ENCODE measurements around the gene ZNF236. TPM values are rescaled to one million over a fixed set of nuclear protein-coding genes. Genes with fewer than 3 reads are reported as not detected.

ZNF236 gene
- total RNA-seq, 1 experiment from 2014 or later, result 24.8 TPM

DNA sequence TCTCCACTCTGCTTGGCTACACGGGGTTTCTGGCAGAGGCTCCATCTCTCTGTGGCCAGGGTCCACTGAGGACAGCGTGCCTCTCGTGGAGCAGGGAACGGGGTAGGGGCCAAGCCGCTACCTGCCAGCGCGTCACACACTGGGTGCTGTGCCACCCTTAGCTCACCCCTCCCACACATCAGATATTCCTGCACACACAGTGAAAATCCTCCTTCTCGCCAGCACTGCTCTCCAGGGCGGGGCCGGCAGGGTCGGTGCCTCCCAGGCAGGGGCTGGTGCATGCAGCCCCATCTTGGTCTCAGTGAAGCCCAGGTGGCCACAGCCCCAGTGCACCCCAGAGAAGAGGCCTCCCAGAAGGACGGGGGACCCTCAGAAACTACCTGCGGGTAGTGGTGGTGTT, 185.6 kb downstream of the ZNF236 start:
- Histone ChIP-seq H3K4me1 (ENCODE audit: insufficient read depth, low read length, poor library complexity, severe bottlenecking) (no peaks in the 10 kb centered on the region), H3K27ac (ENCODE audit: low read depth, low read length, poor library complexity, severe bottlenecking) (no peak overlapping the region), H3K4me3 (ENCODE audit: low read depth, low read length, poor library complexity, severe bottlenecking) (no peak overlapping the region), H3K9me3 (ENCODE audit: low read depth, low read length, poor library complexity, severe bottlenecking) (no peaks in the 10 kb centered on the region), H3K36me3 (ENCODE audit: insufficient read depth, low read length, poor library complexity, severe bottlenecking) (no peaks in the 10 kb centered on the region), H3K27me3 (replicated peaks; ENCODE audit: insufficient read depth, low read depth, low read length, poor library complexity) (peaks cover 50% of the 10 kb centered on the region)
- TF ChIP-seq, protein P1, sequence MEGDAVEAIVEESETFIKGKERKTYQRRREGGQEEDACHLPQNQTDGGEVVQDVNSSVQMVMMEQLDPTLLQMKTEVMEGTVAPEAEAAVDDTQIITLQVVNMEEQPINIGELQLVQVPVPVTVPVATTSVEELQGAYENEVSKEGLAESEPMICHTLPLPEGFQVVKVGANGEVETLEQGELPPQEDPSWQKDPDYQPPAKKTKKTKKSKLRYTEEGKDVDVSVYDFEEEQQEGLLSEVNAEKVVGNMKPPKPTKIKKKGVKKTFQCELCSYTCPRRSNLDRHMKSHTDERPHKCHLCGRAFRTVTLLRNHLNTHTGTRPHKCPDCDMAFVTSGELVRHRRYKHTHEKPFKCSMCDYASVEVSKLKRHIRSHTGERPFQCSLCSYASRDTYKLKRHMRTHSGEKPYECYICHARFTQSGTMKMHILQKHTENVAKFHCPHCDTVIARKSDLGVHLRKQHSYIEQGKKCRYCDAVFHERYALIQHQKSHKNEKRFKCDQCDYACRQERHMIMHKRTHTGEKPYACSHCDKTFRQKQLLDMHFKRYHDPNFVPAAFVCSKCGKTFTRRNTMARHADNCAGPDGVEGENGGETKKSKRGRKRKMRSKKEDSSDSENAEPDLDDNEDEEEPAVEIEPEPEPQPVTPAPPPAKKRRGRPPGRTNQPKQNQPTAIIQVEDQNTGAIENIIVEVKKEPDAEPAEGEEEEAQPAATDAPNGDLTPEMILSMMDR (conservative IDR thresholded peaks at IDR 0.05; ENCODE audit: low read depth, low read length), result no peak
- TF ChIP-seq EZH2 (IDR thresholded peaks at IDR 0.05; ENCODE audit: borderline replicate concordance, low read depth, low read length, poor library complexity, severe bottlenecking), result no peak
- POLR2A ChIA-PET (ENCODE audit: low non-redundant PET), result no interaction called here
- CTCF ChIA-PET, result no interaction called here
- no TSS peak for BruUV-seq (replicated peaks)
- intact Hi-C loops (cut with micrococcal nuclease; ENCODE audit: unreplicated experiment), result no loop called here
- DNase-seq (ENCODE audit: low spot score), result no peak

DNA sequence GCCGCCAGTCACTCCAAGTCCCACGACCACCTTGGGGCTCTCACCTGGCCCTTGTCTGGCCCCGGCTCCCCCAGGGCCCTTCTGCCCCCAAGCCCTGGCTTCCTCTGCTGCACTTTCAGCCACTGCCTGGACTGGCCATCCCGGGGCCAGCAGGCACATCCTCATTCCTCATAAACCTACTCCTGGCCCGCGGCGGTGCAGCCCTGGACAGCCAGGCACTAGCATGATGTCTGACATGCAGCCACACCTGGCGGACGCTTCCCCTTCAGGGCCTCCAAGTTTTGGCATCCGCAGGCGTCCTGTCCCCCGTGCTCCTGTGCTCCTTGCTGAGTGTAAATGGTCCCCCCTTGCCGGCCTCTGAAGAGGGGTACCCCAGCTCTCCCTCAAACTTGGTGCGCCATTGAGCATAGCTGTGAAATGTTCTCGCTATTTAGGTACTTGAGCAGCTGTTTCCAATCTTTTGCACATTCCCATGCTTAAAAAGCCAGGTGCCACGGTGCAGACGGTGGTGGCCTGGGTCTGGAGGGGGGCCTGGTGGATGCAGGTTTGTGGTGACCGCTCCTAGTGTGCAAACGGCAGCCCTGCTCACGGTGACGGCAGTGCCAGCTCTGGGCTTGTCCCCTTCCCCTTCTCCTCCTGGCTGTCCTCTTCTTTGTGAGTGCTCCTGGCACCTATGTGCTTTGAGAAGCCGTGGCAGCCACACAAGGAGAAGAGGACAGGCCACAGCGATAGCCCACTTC, 186.4 kb downstream of the ZNF236 start:
- Histone ChIP-seq H3K36me3 (ENCODE audit: insufficient read depth, low read length, poor library complexity, severe bottlenecking) (no peaks in the 10 kb centered on the region), H3K9me3 (ENCODE audit: low read depth, low read length, poor library complexity, severe bottlenecking) (no peaks in the 10 kb centered on the region), H3K27me3 (replicated peaks; ENCODE audit: insufficient read depth, low read depth, low read length, poor library complexity) (peaks cover 43% of the 10 kb centered on the region), H3K4me3 (ENCODE audit: low read depth, low read length, poor library complexity, severe bottlenecking) (no peak overlapping the region), H3K27ac (ENCODE audit: low read depth, low read length, poor library complexity, severe bottlenecking) (no peak overlapping the region), H3K4me1 (ENCODE audit: insufficient read depth, low read length, poor library complexity, severe bottlenecking) (no peaks in the 10 kb centered on the region)
- ChIA-PET POLR2A (ENCODE audit: low non-redundant PET) (no interaction called here), CTCF (no interaction called here)
- BruUV-seq (replicated peaks), result no TSS peak
- TF ChIP-seq, protein P1 (conservative IDR thresholded peaks at IDR 0.05; ENCODE audit: low read depth, low read length), result no peak
- no peak for TF ChIP-seq EZH2 (IDR thresholded peaks at IDR 0.05; ENCODE audit: borderline replicate concordance, low read depth, low read length, poor library complexity, severe bottlenecking)
- DNase-seq (ENCODE audit: low spot score), result no peak
- intact Hi-C loops (cut with micrococcal nuclease; ENCODE audit: unreplicated experiment), result no loop called here

DNA sequence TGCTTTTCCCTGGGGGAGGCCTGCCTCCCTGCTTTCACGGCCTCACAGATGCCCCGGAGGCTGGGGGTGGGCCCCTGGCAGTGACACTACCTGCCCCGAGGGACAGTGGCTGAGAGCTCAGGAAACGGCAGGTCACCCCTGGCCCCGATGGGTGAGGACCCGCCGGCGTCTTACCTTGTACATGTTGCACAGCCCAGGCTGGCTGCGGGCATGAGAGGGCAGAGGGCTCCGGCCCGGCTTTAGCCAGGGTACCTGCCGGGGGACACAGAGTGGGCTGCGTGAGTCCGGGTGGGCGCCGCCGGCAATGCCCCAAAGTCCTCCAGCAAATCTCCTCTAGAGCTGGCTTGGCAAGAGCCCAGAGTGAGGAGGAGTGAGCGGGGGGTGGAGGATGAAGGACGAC, 187.3 kb downstream of the ZNF236 start:
- Histone ChIP-seq H3K36me3 (ENCODE audit: insufficient read depth, low read length, poor library complexity, severe bottlenecking) (no peaks in the 10 kb centered on the region), H3K27ac (ENCODE audit: low read depth, low read length, poor library complexity, severe bottlenecking) (no peak overlapping the region), H3K27me3 (replicated peaks; ENCODE audit: insufficient read depth, low read depth, low read length, poor library complexity) (peaks cover 34% of the 10 kb centered on the region), H3K4me3 (ENCODE audit: low read depth, low read length, poor library complexity, severe bottlenecking) (no peak overlapping the region), H3K4me1 (ENCODE audit: insufficient read depth, low read length, poor library complexity, severe bottlenecking) (no peaks in the 10 kb centered on the region), H3K9me3 (ENCODE audit: low read depth, low read length, poor library complexity, severe bottlenecking) (no peaks in the 10 kb centered on the region)
- no peak for TF ChIP-seq EZH2 (IDR thresholded peaks at IDR 0.05; ENCODE audit: borderline replicate concordance, low read depth, low read length, poor library complexity, severe bottlenecking)
- TF ChIP-seq, protein P1 (conservative IDR thresholded peaks at IDR 0.05; ENCODE audit: low read depth, low read length), result no peak
- CTCF ChIA-PET, result no interaction called here
- DNase-seq (ENCODE audit: low spot score), result no peak
- intact Hi-C loops (cut with micrococcal nuclease; ENCODE audit: unreplicated experiment), result no loop called here
- BruUV-seq (replicated peaks), result no TSS peak
- POLR2A ChIA-PET (ENCODE audit: low non-redundant PET), result no interaction called here

Data from A673 (cell line).